ENCODE measurements around the gene TRPM3.
"Not testable (repeated sequence)": the region's sequence is repeated elsewhere in the genome, so short reads cannot be mapped to it uniquely, and the experiment has no call there.

Gene TRPM3

DNA sequence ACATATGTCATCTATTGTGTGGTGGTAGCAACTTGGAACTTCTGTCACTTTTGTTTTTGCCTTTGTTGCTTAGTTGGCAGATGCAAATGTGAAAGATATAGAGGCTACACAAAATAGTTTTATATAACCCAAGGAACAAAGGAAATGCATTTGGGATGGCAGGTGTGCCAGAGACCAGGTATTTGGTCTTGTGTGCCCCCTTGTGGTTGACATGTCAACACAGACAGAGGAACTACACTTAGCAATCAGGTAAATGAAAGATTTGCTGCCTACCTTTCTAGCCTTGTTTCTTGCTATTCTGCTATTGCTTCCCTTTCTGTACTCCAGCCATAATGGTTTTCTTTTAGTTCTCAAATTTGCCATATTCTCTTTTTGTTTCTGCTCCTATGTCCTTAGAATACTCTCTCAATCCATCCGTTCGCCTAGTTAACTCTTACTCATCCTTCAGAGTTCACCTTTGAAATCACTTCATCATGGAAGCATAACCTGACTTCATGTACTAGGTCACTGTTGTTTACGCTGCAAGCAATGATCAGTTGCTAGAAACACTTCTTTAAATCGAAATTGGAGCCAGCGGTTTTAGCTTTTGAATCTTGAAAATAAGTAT lies 119.5 kb downstream of the TRPM3 start:
- peak in 1 of 3 donors; percentile 0 for DNase-seq (ENCODE audit: low read depth in 3 of 3)

DNA sequence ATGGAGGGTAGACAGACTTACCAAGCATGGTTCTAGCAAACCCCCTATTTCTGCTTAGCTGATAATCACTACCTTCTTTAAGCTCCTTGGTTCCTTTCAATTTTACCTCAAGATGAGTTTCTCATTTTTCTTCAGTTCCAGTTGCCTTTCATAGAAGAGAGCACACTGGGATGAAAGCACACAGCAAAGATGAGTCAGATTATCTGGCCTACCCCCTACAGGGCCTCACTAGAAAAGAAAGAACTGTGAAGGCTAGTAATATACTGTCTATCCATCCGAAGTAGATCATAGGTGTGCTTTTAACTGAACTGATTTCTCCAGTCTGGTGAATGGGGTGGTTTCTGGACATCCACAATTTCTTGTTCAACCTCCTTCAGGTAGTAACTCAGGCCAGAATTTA lies 122.5 kb downstream of the TRPM3 start:
- no peak for DNase-seq (ENCODE audit: low read depth in 3 of 3)

DNA sequence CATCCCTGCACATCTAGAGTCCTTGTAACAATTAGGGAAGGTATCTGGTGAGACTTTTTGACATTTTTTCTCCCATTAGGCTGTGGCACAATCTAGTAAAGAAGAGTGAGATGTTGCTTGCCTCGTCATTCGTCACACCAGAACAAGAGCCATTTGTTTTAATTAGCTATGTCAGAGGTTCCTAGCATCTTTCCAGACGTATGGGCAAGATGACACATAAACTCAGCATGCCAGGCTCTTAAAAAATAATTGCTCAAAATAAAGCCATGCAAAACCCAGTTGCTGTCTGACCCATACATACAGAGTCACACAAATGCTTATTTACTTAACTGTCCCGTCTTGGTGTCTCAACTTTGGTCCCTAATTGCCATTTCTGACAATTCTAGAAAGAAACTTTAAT lies 125.9 kb downstream of the TRPM3 start:
- DNase-seq (ENCODE audit: low read depth in 3 of 3): no peak

DNA sequence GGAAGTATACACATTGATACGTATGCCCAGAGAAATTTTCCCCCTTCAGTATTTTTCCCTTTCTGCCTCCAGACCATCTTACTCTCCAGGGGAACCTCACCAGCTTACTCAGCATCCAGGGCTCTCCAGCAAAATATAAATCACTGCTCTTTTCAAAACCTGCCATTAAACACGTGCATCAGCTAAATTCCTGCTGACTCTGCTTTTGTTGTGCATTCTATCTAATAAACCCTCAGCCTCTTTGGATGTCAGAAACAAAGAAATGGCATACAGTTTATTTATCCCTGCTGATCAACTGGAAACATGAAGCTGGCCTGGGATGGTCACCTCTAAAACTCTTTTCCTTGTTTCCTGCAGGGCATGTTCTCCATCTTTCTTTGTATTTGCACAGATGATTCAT lies 126.8 kb downstream of the TRPM3 start:
- no peak for DNase-seq (ENCODE audit: low read depth in 3 of 3)

DNA sequence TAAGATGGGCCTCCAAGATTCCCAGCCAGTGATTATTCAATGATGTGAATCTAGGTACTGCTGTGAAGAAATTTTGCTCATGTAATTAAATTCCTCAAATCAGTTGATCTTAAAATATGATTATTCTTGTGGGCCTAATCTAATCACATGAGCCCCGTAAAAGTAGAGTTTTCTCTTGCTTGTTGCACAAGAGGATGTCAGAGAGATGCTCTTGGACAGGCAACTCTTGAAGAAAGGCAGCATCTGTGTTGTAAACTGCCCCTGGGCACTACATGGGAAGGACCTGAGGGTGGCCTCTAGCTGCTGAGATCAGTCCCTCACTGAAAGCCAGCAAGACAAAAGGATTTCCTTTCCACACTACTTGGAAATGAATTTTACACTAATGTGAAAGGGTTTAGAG lies 132.9 kb downstream of the TRPM3 start:
- no peak for DNase-seq (ENCODE audit: low read depth in 3 of 3)

DNA sequence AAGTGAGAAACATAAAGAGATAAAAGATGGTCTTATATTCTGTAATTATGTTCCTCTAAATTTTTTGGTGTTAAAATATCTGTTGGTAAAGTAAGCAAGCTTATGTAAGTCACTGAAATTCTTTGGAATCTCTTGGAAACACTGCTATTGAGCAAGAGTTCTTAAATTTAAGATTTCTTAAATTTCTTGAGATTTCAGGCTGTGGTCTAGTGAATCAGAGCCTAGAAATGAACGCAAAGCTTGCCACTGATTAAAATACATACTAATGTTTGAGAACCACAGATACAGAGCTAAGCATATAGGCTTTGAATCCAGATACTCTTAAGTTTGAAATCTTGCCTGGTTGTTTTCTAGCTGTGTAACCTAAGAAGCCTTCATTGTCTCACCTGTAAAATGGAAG lies 133.4 kb downstream of the TRPM3 start:
- no peak for DNase-seq (ENCODE audit: low read depth in 3 of 3)

DNA sequence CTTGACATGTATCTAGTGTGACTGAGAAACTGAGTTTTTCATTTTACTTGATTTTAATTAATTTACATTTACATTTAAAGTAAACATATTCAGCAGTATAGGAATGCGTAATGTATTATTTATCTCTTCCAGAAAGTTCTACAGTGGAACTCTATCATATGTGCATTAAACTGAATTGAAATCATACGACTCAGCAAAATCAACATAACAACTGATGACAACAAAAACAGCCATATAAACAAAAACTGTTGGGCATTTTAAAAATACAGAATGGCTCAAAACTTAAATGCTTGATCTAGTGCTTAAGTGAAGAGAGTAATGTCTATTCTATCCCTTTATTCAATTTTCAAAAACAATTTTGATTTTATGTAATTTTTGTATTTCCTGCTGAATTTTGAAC lies 134.4 kb downstream of the TRPM3 start:
- no peak for DNase-seq (ENCODE audit: low read depth in 3 of 3)

DNA sequence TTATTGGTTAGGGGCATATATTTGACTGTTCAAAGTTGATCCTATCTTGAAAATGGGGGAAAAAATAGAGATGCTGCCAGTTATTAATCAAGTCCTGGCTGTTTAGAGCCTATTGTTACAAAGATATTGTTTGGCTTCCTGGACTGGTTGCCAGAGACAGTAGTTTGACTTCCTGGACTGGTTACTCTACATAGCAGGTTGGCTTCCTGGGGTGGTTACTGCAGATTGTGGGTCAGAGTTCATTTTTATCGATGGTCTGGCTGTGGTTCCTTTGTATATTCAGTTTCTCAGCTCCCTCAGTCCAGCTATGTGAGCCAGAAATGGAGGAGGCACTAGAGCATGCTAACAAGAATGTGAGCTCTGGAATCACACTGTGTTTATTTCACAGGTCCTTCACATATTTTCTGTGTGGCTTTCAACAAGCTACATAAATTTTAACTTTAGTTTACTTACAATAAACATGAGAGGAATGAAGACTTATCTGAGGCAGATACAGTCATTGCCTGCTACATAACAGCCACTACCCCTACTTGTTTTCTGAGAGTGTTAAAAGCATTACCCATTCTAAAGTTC lies 137.6 kb downstream of the TRPM3 start:
- no peak for DNase-seq (ENCODE audit: low read depth in 3 of 3)

DNA sequence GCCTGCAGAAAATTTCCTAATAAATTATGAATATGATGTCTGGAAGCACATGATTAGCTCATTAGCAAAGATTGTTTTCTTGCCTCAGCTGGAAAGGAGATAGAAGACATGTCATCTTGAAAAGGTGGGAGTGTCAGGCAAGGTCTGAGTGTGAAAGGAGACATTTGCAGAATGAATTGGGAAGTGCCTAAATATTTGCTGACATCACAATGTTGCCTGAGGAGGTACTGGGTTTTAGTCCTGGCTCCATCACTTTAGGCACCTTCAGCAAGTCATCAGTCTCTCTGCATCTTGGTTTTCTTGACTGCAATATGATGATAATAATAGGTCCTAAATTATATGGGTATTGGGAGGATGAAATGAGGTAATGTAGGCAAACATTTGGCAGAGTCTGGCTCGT lies 140.1 kb downstream of the TRPM3 start:
- DNase-seq (ENCODE audit: low read depth in 3 of 3): no peak

DNA sequence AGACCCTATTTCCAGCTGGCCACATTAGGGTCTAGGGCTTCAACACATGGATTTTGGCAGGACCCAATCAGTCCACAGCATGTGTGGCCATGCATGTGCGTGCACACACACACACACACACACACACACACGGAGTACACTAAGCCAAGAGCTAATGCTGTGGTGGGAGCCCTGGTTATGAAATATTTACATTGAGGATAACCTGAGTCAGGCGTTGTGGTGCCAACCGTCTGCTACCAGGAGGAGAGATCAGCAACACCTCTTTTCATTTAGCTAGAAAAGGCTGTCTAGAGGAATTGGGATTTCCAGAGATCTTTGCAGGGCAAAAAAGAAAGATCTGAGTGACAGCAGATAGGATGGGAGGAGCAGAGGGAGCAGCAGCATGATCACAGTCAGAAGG lies 141.5 kb downstream of the TRPM3 start:
- DNase-seq (ENCODE audit: low read depth in 3 of 3): no peak

DNA sequence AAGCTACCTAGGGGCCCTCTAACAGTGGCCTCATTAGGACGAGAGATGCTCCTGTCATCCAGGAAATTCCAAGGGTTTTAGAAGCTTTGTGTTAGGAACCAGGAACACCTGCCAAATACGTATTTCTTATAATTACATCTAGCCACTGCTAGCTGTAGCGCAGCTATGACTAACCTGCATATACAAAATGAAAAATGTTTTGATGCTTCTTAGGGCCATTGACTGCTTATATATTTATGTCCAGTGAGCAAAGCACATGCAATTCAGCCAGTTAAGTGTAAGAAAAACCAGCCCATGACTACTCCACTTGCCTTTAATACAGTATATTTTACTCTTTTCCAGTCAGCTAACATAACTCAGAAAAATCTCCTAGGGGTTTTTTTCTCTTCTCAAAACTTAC lies 143.3 kb downstream of the TRPM3 start:
- no peak for DNase-seq (ENCODE audit: low read depth in 3 of 3)

DNA sequence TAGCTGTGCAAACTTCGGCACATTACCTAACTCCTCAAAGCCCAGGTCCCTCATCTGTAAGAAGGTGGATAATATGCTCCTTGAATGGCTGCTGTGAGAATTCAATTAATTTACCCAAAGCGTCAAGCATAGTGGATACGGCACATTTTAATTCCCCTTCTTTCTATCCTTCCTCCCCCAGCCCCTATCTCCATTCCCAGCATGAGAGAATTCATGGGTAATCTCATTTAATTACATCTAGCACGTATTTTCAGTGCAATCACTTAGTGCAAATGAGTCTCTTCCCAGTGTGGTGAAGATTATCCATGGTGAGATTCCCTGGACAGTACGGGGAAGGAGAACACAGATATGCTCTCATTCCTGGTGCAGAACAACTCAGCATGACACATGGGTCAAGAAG lies 145.6 kb downstream of the TRPM3 start:
- DNase-seq (ENCODE audit: low read depth in 3 of 3): no peak

DNA sequence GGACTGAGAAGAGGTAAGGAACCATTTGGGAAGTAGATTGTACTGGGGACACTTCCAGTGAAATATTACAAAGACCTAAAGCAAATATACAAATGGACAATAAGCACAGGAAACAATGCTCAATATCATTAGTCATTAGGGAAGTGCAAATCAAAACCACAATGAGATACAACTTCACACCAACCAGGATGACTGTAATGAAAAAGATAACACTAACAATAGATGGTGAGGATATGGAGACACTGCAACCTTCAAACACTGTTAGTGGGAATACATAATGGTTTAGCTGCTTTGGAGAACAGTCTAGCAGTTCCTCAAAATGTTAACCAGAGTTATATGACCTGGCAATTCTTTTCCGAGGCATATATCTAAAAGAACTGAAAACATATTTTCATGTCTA lies 149.7 kb downstream of the TRPM3 start:
- DNase-seq (ENCODE audit: low read depth in 3 of 3): no peak

DNA sequence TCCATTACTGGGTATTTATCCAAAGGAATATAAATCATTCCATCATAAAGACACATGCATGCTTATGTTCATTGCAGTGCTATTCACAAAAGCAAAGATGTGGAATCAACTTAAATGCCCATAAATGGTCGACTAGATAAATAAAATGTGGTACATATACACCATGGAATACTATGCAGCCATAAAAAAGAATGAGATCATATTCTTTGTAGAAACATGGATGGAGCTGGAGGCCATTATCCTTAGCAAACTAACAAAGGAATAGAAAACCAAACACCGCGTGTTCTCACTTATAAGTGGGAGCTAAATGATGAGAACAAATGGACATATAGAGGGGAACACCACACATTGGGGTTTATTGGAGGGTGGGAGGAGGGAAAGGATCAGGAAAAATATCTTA lies 155.0 kb downstream of the TRPM3 start:
- DNase-seq (ENCODE audit: low read depth in 3 of 3): not testable (repeated sequence)

DNA sequence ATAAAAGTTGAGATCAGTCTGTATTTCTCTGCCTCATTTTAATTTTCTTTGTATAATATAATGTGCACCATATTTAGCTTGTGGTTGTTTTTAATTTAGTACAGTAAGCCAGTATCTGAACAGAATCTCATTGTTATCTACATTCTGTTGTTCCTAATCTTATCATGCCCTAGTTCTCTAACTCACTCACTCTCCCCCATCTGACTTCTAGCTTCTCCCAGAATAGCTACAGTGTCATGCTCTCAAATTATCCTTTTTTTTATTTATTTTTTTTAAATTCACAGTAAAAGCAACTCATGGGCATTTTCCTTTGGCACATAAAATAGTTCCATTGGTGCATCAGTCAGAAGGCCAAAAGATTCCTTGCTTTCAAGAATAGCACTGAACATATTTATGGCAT lies 156.6 kb downstream of the TRPM3 start:
- no peak for DNase-seq (ENCODE audit: low read depth in 3 of 3)

DNA sequence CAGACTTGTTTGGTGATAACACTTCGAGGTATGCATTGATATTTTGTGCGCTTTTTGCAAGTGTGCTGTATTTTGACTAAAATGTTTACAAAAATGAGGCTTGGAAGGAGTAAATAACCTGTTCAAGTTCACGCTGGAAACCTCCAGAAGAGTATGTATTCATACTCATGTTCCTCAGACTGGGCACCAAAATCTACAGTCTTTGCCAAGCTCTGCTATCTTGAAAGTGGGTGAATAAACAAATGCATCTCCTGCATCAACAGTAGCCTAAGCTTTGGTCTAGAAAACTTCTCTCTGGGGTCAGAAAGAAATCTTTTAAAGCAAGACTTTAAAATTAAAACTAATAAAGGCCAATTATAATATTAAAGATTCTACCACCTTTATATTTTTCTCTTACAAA lies 157.9 kb downstream of the TRPM3 start:
- no peak for DNase-seq (ENCODE audit: low read depth in 3 of 3)

DNA sequence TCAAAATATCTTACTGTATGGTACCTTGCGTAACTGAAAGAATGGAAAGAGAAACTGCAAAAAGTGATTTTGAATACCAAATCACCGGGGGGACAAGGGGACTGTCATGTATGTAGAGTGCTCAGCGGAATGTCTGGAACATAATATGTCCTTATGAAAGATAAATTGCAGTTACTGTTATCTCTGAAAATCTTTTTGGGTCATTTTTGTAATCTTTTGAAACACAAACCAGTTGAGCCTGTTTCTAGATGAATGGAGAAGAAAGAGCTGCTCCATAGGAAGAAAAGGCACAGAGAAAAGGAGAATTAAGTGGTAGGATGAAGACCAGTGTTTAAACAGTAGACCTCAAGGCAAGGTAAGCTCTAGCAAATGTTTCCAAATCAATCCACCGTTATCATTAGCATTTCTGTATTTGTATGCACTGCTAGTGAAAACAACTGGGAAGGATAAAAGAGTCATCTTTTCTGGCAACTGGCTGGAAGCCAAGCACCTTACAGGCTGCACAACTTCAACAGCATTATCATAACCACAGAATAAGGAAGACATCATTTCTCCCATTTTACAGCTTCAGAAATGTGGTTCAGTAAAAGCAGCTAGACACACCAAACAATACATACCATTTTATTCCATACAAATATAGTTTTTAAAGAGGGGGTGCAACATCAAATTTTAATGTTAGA lies 158.5 kb downstream of the TRPM3 start:
- DNase-seq (ENCODE audit: low read depth in 3 of 3): no peak

DNA sequence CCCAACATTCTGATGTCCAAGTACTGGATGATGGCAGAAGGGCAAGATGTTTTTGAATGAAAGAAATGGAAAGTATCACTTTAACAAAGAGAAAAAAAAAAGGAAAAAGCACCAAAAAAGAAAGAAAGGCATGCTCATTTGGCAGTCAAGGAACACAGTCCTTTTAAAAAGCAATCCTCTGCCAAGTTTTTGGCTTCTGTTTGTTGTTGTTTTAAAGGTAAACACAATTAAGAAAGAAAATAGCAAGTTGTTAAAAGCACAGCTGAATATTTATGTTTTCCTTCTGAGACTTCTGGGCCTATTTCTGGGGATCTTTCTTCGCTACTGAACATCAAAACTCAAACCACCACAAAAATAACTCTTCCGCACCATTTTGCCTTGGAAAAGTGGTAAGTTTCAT lies 162.1 kb downstream of the TRPM3 start:
- DNase-seq (ENCODE audit: low read depth in 3 of 3): no peak

DNA sequence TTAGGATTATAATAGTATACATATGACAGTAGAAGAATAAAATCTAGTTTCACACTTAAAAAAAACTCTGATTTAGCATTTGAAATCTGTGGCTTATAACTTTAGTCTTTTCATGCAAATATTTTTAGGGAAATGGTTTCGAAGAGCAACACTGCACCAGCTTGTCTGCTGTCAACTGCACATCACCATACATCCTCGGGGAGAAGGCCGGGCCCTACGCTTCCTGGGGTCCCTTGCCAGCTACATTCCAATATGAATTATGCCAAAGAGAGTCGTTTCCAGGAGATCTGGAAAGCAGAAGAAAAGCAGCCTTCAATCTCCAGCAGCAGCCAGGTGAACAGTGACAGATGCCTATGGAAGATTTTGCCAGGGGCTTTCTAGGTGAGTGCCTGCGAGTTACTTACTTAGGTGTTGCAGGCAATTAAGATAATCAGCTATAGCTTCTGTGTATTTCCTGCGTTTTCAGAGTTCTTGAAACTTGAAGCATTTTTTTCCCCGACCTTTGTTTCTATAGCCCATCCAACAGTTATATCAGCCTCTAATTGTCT lies 166.8 kb downstream of the TRPM3 start:
- DNase-seq (ENCODE audit: low read depth in 3 of 3): no peak

DNA sequence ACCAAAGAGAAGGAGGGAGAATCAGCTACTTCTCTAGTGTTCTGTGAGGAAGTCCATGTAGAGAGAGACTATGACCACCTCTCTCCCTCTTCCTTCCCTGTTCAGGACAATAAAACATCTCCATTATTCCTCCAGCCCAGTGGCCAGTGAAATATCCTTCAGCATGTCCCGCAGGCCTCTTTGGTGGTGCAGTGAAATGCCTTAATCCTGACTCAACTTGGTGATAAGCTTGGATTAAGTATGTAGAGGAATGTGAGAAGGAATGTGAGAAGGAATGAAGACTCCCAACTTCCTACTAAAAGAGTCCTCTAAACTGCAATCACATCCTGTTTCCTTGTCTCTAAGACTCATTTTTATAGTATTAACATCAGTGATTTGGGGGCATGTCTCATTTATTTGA lies 167.3 kb downstream of the TRPM3 start:
- no peak for DNase-seq (ENCODE audit: low read depth in 3 of 3)

DNA sequence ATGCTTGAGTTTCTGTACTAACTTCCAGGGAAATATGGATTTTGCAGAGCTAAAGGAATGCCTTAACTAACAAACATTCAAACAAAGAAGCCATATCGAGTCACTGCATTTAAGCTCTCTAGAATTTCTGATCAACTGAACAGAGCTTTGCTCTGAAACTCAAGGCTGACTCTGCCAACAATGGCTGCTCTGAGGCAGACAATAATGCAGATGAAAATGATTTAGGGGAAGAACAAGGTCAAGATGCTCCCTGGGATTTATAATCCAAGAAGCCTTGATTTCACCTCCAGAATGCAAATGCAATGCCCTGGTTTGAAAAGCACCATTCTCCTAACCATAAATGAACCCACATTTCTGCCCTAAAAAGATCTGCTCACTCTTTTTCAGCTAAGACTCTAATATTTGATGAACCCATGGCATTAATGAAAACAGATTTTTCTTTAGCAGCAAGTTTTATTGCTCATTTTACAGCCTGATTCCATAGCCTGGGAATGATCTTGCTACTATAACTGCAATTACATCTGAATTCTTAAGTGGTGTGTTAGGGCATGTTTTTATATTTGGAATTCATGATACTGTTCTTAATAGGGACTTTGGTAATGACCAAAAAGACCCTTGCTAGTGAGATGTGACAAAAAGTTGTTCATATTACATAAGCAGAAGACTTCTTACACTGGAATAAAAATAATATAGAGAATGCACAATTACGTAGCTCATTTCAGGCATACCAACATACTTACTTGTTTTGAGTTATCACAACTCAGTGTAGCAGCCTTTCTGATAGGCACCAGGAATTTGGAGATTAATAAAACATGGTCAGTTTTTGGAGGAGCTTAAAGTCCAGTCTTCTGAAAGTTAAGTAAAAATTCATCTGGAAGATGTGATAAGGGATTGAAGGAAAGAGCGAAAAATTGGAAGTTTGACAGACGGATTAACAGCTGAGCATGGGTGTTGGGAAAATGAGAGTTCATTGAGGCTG lies 169.4 kb downstream of the TRPM3 start:
- no peak for DNase-seq (ENCODE audit: low read depth in 3 of 3)

DNA sequence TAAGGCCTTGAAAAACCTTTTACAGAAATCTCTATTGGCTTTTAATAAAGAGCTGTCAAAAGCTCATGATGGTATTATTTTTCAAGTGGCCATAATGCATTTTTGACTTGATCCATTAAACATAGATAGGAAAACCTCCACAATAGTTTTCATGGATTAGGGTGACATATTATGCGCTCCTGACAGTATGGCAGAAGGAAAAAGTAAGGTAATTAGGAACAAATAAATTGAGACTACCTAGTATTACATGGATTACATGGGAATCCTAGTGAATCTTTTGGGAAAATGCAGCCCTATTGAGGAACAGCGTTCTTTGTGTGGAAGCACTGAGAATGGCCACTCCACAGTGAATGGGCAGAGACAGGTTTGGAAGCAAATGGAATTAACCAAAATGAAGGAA lies 171.2 kb downstream of the TRPM3 start:
- no peak for DNase-seq (ENCODE audit: low read depth in 3 of 3)

Measured in stimulated activated CD4-positive, alpha-beta T cell treated with anti-CD3 and anti-CD28 coated beads, TNF-alpha, amount 100 ng/mL, for 48 hours (primary cell).